ENCODE results near the gene DPF3.
"Not testable (repeated sequence)": the region's sequence is repeated elsewhere in the genome, so short reads cannot be mapped to it uniquely, and the experiment has no call there.

DPF3 gene

GRCh38 chr14:72878746-72879145 lies 15.2 kb downstream of the DPF3 start:
- DNase-seq, result no peak

- DNase-seq, result no peak
These were observed 17.2 kb downstream of the DPF3 start for GRCh38 chr14:72876710-72877063.

GRCh38 chr14:72876005-72876709 lies 17.7 kb downstream of the DPF3 start:
- no peak for DNase-seq

- not testable (repeated sequence) for DNase-seq
These were observed 23.0 kb downstream of the DPF3 start for GRCh38 chr14:72870878-72871277.

- no peak for DNase-seq
These were observed 24.2 kb downstream of the DPF3 start for GRCh38 chr14:72869407-72870329.

GRCh38 chr14:72868500-72868899 lies 25.4 kb downstream of the DPF3 start:
- no peak for DNase-seq

- no peak for DNase-seq
These were observed 29.1 kb downstream of the DPF3 start for GRCh38 chr14:72864712-72865365.

- DNase-seq, result no peak
These were observed 30.5 kb downstream of the DPF3 start for GRCh38 chr14:72863216-72864006.

GRCh38 chr14:72856530-72857266 lies 37.2 kb downstream of the DPF3 start:
- no peak for DNase-seq

- no peak for DNase-seq
These were observed 38.0 kb downstream of the DPF3 start for GRCh38 chr14:72855913-72856312.

GRCh38 chr14:72852194-72852593 lies 41.7 kb downstream of the DPF3 start:
- no peak for DNase-seq

GRCh38 chr14:72851635-72852034 lies 42.3 kb downstream of the DPF3 start:
- DNase-seq, result no peak

- DNase-seq, result no peak
These were observed 43.5 kb downstream of the DPF3 start for GRCh38 chr14:72850360-72850759.

GRCh38 chr14:72849222-72849621 lies 44.7 kb downstream of the DPF3 start:
- DNase-seq, result no peak

- no peak for DNase-seq
These were observed 46.2 kb downstream of the DPF3 start for GRCh38 chr14:72847721-72848120.

- no peak for DNase-seq
These were observed 48.2 kb downstream of the DPF3 start for GRCh38 chr14:72845683-72846082.

- no peak for DNase-seq
These were observed 48.7 kb downstream of the DPF3 start for GRCh38 chr14:72845196-72845595.

- no peak for DNase-seq
These were observed 49.4 kb downstream of the DPF3 start for GRCh38 chr14:72844524-72844923.

GRCh38 chr14:72839753-72840607 lies 53.9 kb downstream of the DPF3 start:
- DNase-seq, result no peak

GRCh38 chr14:72839351-72839750 lies 54.5 kb downstream of the DPF3 start:
- no peak for DNase-seq

- no peak for DNase-seq
These were observed 57.8 kb downstream of the DPF3 start for GRCh38 chr14:72836085-72836484.

All from stimulated activated CD8-positive, alpha-beta memory T cell treated with anti-CD3 and anti-CD28 coated beads, Interleukin-4, amount 100 ng/mL, for 48 hours (primary cell).